Measurements from ENCODE around the gene DHDH. TPM values are rescaled to one million over a fixed set of nuclear protein-coding genes. Genes with fewer than 3 reads are reported as not detected.
"Not testable (repeated sequence)": the region's sequence is repeated elsewhere in the genome, so short reads cannot be mapped to it uniquely, and the experiment has no call there.

Gene DHDH
- total RNA-seq, 2 donors from 2014 or later, result not detected

GRCh38 chr19:48914181-48914580, 19.3 kb upstream of the DHDH start:
- no peak for DNase-seq (ENCODE audit: low spot score)
- no peak overlapping the region for H3K4me3 ChIP-seq
- H3K27me3 ChIP-seq, result no peaks in the 10 kb centered on the region
- H3K4me1 ChIP-seq, result no peaks in the 10 kb centered on the region
- TF ChIP-seq, protein P1, sequence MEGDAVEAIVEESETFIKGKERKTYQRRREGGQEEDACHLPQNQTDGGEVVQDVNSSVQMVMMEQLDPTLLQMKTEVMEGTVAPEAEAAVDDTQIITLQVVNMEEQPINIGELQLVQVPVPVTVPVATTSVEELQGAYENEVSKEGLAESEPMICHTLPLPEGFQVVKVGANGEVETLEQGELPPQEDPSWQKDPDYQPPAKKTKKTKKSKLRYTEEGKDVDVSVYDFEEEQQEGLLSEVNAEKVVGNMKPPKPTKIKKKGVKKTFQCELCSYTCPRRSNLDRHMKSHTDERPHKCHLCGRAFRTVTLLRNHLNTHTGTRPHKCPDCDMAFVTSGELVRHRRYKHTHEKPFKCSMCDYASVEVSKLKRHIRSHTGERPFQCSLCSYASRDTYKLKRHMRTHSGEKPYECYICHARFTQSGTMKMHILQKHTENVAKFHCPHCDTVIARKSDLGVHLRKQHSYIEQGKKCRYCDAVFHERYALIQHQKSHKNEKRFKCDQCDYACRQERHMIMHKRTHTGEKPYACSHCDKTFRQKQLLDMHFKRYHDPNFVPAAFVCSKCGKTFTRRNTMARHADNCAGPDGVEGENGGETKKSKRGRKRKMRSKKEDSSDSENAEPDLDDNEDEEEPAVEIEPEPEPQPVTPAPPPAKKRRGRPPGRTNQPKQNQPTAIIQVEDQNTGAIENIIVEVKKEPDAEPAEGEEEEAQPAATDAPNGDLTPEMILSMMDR (IDR thresholded peaks at IDR 0.05), result no peak
- no peak overlapping the region for H3K27ac ChIP-seq
- no peaks in the 10 kb centered on the region for H3K9me3 ChIP-seq
- peaks cover 96% of the 10 kb centered on the region for H3K36me3 ChIP-seq

DNA sequence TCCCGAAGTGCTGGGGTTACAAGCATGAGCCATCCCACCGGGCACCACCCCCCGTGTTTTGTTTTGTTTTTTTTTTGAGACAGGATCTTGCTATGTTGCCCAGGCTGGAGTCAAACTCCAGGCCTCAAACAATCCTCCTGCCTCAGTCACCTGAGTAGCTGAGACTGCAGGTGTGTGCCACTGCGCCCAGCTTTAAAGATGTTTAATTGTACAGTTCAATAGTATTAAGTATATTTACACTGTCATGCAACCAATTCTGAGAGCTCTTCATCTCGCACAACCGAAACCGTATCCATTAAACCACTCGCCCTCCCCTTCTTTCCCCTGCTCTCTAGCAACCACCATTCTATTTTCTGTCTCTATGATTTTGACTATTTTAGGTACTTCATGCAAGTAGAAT, 17.7 kb upstream of the DHDH start:
- H3K36me3 ChIP-seq, result peaks cover 86% of the 10 kb centered on the region
- DNase-seq (ENCODE audit: low spot score), result no peak
- no peak overlapping the region for H3K27ac ChIP-seq
- H3K4me1 ChIP-seq, result no peaks in the 10 kb centered on the region
- H3K27me3 ChIP-seq, result no peaks in the 10 kb centered on the region
- TF ChIP-seq, protein P1 (IDR thresholded peaks at IDR 0.05), result no peak
- no peaks in the 10 kb centered on the region for H3K9me3 ChIP-seq
- no peak overlapping the region for H3K4me3 ChIP-seq

GRCh38 chr19:48918071-48918470, 15.4 kb upstream of the DHDH start:
- no peak for DNase-seq (ENCODE audit: low spot score)
- Histone ChIP-seq H3K9me3 (no peaks in the 10 kb centered on the region), H3K36me3 (peaks cover 81% of the 10 kb centered on the region), H3K27me3 (no peaks in the 10 kb centered on the region), H3K4me3 (no peak overlapping the region), H3K4me1 (no peaks in the 10 kb centered on the region), H3K27ac (no peak overlapping the region)
- TF ChIP-seq, protein P1 (IDR thresholded peaks at IDR 0.05), result no peak

- Histone ChIP-seq H3K27ac (no peak overlapping the region), H3K4me1 (no peaks in the 10 kb centered on the region), H3K9me3 (no peaks in the 10 kb centered on the region), H3K27me3 (no peaks in the 10 kb centered on the region), H3K4me3 (no peak overlapping the region), H3K36me3 (peaks cover 74% of the 10 kb centered on the region)
- no peak for DNase-seq (ENCODE audit: low spot score)
- TF ChIP-seq, protein P1 (IDR thresholded peaks at IDR 0.05), result no peak
Measured at GRCh38 chr19:48918801-48919247, 14.7 kb upstream of the DHDH start.

- not testable (repeated sequence) for H3K9me3 ChIP-seq; H3K27ac ChIP-seq; DNase-seq (ENCODE audit: low spot score); H3K27me3 ChIP-seq; H3K4me3 ChIP-seq; H3K4me1 ChIP-seq
- peaks cover 69% of the 10 kb centered on the region for H3K36me3 ChIP-seq
Measured at GRCh38 chr19:48919271-48919670, 14.2 kb upstream of the DHDH start.

DNA sequence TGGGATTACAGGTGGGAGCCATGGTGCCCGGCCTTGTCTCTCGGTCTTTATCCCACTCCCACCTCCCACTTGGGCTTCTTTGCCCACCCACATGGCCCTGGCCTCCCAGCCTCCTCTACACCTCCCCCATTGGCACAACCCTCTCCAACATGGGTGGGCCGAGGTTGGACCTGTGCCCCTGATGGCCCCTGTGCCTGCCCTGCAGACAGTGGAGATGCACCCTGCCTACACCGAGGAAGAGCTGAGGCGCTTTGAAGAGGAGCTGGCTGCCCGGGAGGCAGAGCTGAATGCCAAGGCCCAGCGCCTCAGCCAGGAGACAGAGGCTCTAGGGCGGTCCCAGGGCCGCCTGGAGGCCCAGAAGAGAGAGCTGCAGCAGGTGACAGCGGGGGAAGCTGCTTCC, 12.6 kb upstream of the DHDH start:
- TF ChIP-seq, protein P1 (IDR thresholded peaks at IDR 0.05), result no peak

More for the DNA sequence above, 12.6 kb upstream of the DHDH start:
- no peaks in the 10 kb centered on the region for H3K4me1 ChIP-seq
- no peak overlapping the region for H3K27ac ChIP-seq
- H3K36me3 ChIP-seq, result peaks cover 53% of the 10 kb centered on the region
- no peaks in the 10 kb centered on the region for H3K9me3 ChIP-seq
- H3K4me3 ChIP-seq, result no peak overlapping the region
- DNase-seq (ENCODE audit: low spot score), result no peak
- H3K27me3 ChIP-seq, result no peaks in the 10 kb centered on the region

All from right atrium auricular region (tissue), 2 donors.